Trophoblast cell (in vitro differentiated cells and primary cell): Measurements from ENCODE around the gene BTG1.

Source experiments
- DNase-seq, 2 donors: peaks; one replicate each; pipeline ENCODE4 v3.0.0-alpha.2; 2016
- H2AFZ ChIP-seq: 2 replicates; pipeline ENCODE4 v1.6.1; 2013; ENCODE audit warnings: low read length, moderate library complexity, mild to moderate bottlenecking; ENCODE audit not compliant: insufficient read depth, poor library complexity
- H2AK5ac ChIP-seq: 2 replicates; pipeline ENCODE4 v1.6.1; 2013; ENCODE audit warnings: mild to moderate bottlenecking, low read length
- H2BK120ac ChIP-seq: 2 replicates; pipeline ENCODE4 v1.6.1; 2013; ENCODE audit warnings: low read length, mild to moderate bottlenecking, moderate library complexity; ENCODE audit not compliant: insufficient read depth, poor library complexity
- H2BK12ac ChIP-seq: 2 replicates; pipeline ENCODE4 v1.6.1; 2013; ENCODE audit warnings: mild to moderate bottlenecking, low read length, moderate library complexity
- H2BK5ac ChIP-seq: 2 replicates; pipeline ENCODE4 v1.6.1; 2013; ENCODE audit warnings: low read length, low read depth, moderate library complexity, mild to moderate bottlenecking; ENCODE audit not compliant: poor library complexity
- H3K14ac ChIP-seq: 2 replicates; pipeline ENCODE4 v1.6.1; 2013; ENCODE audit warnings: mild to moderate bottlenecking, low read length
- H3K18ac ChIP-seq: 2 replicates; pipeline ENCODE4 v1.6.1; 2013; ENCODE audit warnings: mild to moderate bottlenecking, low read length
- H3K23ac ChIP-seq: 2 replicates; pipeline ENCODE4 v1.6.1; 2013; ENCODE audit warnings: low read length
- H3K27ac ChIP-seq: 2 replicates; pipeline ENCODE4 v1.5.1; 2013; ENCODE audit warnings: low read depth, mild to moderate bottlenecking, inconsistent platforms, low read length, moderate library complexity
- H3K27me3 ChIP-seq: 2 replicates; pipeline ENCODE4 v1.6.1; 2013; ENCODE audit warnings: inconsistent platforms, mild to moderate bottlenecking, low read length, moderate library complexity; ENCODE audit not compliant: insufficient read depth
- H3K36me3 ChIP-seq, 2 experiments: 1 replicate in 1 of 2; 2 replicates in 1 of 2; pipeline ENCODE4 v1.6.1; 2013; ENCODE audit warnings: low read length in 2 of 2, mild to moderate bottlenecking in 2 of 2, moderate library complexity in 1 of 2; ENCODE audit not compliant: insufficient read depth in 2 of 2, control insufficient read depth in 1 of 2
- H3K4ac ChIP-seq: 2 replicates; pipeline ENCODE4 v1.6.1; 2013; ENCODE audit warnings: low read depth, mild to moderate bottlenecking, low read length, moderate library complexity
- H3K4me1 ChIP-seq, 2 experiments: 1 replicate in 1 of 2; 2 replicates in 1 of 2; pipeline ENCODE4 v1.6.1; 2013; ENCODE audit warnings: low read length in 2 of 2, mild to moderate bottlenecking in 2 of 2, moderate library complexity in 1 of 2; ENCODE audit not compliant: insufficient read depth in 2 of 2, control insufficient read depth in 1 of 2
- H3K4me2 ChIP-seq: 2 replicates; pipeline ENCODE4 v1.6.1; 2013; ENCODE audit warnings: inconsistent platforms, mild to moderate bottlenecking, low read length, moderate library complexity
- H3K4me3 ChIP-seq: 2 replicates; pipeline ENCODE4 v1.5.1; 2013; ENCODE audit warnings: mild to moderate bottlenecking, low read depth, low read length, inconsistent platforms
- H3K79me1 ChIP-seq: one replicate; pipeline ENCODE4 v1.6.1; 2013; ENCODE audit warnings: low read length
- H3K79me2 ChIP-seq: 2 replicates; pipeline ENCODE4 v1.6.1; 2013; ENCODE audit warnings: low read length, mild to moderate bottlenecking; ENCODE audit not compliant: control insufficient read depth, insufficient read depth, poor library complexity
- H3K9ac ChIP-seq: 2 replicates; pipeline ENCODE4 v1.6.1; 2013; ENCODE audit warnings: mild to moderate bottlenecking, low read length
- H3K9me3 ChIP-seq: 2 replicates; pipeline ENCODE4 v1.6.1; 2013; ENCODE audit warnings: low read depth, mild to moderate bottlenecking, control low read depth, inconsistent platforms, low read length; ENCODE audit not compliant: insufficient read depth
- H4K12ac ChIP-seq: 2 replicates; pipeline ENCODE4 v1.6.1; 2013; ENCODE audit warnings: low read depth, mild to moderate bottlenecking, low read length, moderate library complexity
- H4K8ac ChIP-seq: 2 replicates; pipeline ENCODE4 v1.6.1; 2013; ENCODE audit warnings: low read depth, mild to moderate bottlenecking, low read length, moderate library complexity
- H4K91ac ChIP-seq: one replicate; pipeline ENCODE4 v1.6.1; 2013; ENCODE audit warnings: low read depth, mild to moderate bottlenecking, low read length, moderate library complexity
- WGBS: extraction: QIAGEN DNeasy Blood & Tissue Kit; methylation state at CpG from one replicate; pipeline ENCODE4 v1.1.7; 2013; ENCODE audit warnings: missing lambda C conversion rate; ENCODE audit not compliant: insufficient read length, insufficient coverage; ENCODE audit errors: extremely low coverage; 5-methylcytosine and 5-hydroxymethylcytosine counted together

Gene BTG1

GRCh38 chr12:92110083-92110640, 35.5 kb downstream of the BTG1 start:
- H3K23ac ChIP-seq = no peak overlapping the region
- H3K79me2 ChIP-seq = no peaks in the 10 kb centered on the region
- no peak overlapping the region for H2BK5ac ChIP-seq
- H3K4me3 ChIP-seq = no peak overlapping the region
- no peak for DNase-seq
- H3K9ac ChIP-seq = no peak overlapping the region
- H3K18ac ChIP-seq = no peak overlapping the region
- no peak overlapping the region for H2BK120ac ChIP-seq
- no peak overlapping the region for H4K8ac ChIP-seq
- no peak overlapping the region for H2BK12ac ChIP-seq
- H3K9me3 ChIP-seq = no peaks in the 10 kb centered on the region
- no peaks in the 10 kb centered on the region for H3K4me1 ChIP-seq
- no peak overlapping the region for H3K4ac ChIP-seq
- no peaks in the 10 kb centered on the region for H3K79me1 ChIP-seq
- H2AFZ ChIP-seq = no peak overlapping the region
- no peak overlapping the region for H2AK5ac ChIP-seq
- H4K12ac ChIP-seq = no peak overlapping the region
- no peak overlapping the region for H4K91ac ChIP-seq
- no peaks in the 10 kb centered on the region for H3K27me3 ChIP-seq
- no peak overlapping the region for H3K4me2 ChIP-seq
- H3K36me3 ChIP-seq = no peaks in the 10 kb centered on the region
- no peak overlapping the region for H3K27ac ChIP-seq
- WGBS = no CpG with 5 or more reads among the region's 1 CpG
- no peak overlapping the region for H3K14ac ChIP-seq

GRCh38 chr12:92109613-92110012, 36.0 kb downstream of the BTG1 start:
- Histone ChIP-seq H3K4me3 (no peak overlapping the region), H2BK5ac (no peak overlapping the region), H2AK5ac (no peak overlapping the region), H3K4me1 (no peaks in the 10 kb centered on the region), H3K23ac (no peak overlapping the region), H3K79me1 (no peaks in the 10 kb centered on the region), H3K27me3 (no peaks in the 10 kb centered on the region), H3K9ac (no peak overlapping the region), H3K9me3 (no peaks in the 10 kb centered on the region), H3K4me2 (no peak overlapping the region), H4K8ac (no peak overlapping the region), H4K91ac (no peak overlapping the region), H3K18ac (no peak overlapping the region), H3K36me3 (no peaks in the 10 kb centered on the region), H3K79me2 (no peaks in the 10 kb centered on the region), H2BK120ac (no peak overlapping the region), H2AFZ (no peak overlapping the region), H3K4ac (no peak overlapping the region), H3K14ac (no peak overlapping the region), H4K12ac (no peak overlapping the region), H2BK12ac (no peak overlapping the region), H3K27ac (no peak overlapping the region)
- DNase-seq = no peak
- no CpG with 5 or more reads among the region's 4 CpGs for WGBS

DNA sequence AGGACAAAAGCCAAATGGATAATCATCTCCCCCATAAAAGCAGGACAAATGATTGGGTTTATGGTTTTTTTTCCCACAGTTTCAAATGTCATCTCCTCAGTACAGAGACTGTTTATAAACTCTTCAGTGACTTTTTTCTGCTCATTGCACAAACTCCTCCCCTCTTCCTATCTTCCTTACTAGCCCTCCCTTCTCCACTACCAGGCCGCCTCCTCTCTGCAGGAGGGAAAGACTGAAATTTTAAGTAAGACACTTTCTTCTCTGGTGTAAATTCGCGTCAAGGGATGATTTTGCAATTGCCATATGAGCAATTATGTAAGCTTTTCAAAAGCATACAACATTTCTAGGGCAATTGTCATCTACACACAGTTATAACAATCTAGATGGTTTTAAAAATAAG, 37.0 kb downstream of the BTG1 start:
- no peak overlapping the region for H2BK120ac ChIP-seq
- no peak for DNase-seq
- no peak overlapping the region for H3K14ac ChIP-seq
- no peak overlapping the region for H4K12ac ChIP-seq
- no peaks in the 10 kb centered on the region for H3K79me2 ChIP-seq
- no peak overlapping the region for H3K18ac ChIP-seq
- no peak overlapping the region for H4K8ac ChIP-seq
- no peaks in the 10 kb centered on the region for H3K27me3 ChIP-seq
- no peak overlapping the region for H2AK5ac ChIP-seq
- H2BK12ac ChIP-seq = no peak overlapping the region
- no peak overlapping the region for H3K4me3 ChIP-seq
- H3K4ac ChIP-seq = no peak overlapping the region
- H2BK5ac ChIP-seq = no peak overlapping the region
- no CpG with 5 or more reads among the region's 3 CpGs for WGBS
- H3K4me1 ChIP-seq = no peaks in the 10 kb centered on the region
- H2AFZ ChIP-seq = no peak overlapping the region
- H3K79me1 ChIP-seq = no peaks in the 10 kb centered on the region
- no peak overlapping the region for H3K23ac ChIP-seq
- H3K36me3 ChIP-seq = no peaks in the 10 kb centered on the region
- H3K9me3 ChIP-seq = no peaks in the 10 kb centered on the region
- no peak overlapping the region for H3K4me2 ChIP-seq
- no peak overlapping the region for H3K9ac ChIP-seq
- no peak overlapping the region for H4K91ac ChIP-seq
- no peak overlapping the region for H3K27ac ChIP-seq

DNA sequence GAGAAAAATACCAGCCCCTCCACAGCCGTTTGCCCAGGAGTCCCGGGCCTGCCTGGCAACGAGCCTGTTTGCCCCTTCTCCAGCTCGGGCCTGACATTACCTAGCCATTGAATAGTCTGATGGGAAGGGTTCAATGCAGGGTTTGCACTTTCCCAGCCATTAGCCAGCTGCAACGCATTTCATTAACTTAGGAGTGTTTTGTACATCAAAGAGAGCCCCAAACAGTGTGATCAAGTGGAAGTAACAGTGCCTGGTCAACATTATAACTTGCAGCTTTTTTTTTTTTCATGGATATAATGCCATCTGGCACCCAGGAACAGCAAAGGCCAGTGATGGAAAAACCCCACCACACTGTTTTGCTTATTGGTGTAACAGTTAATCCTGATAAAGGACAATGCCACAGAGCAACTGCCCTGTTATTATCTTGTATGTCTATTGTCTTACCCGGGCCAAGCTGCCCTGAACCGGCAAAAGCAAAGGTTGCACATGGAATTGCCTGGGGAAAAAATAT, 38.0 kb downstream of the BTG1 start:
- Histone ChIP-seq H3K4ac (no peak overlapping the region), H3K36me3 (no peaks in the 10 kb centered on the region)
- WGBS = no CpG with 5 or more reads among the region's 7 CpGs

More for the DNA sequence above, 38.0 kb downstream of the BTG1 start:
- Histone ChIP-seq H2AK5ac (no peak overlapping the region), H4K12ac (no peak overlapping the region), H3K18ac (no peak overlapping the region), H2AFZ (no peak overlapping the region), H3K9ac (no peak overlapping the region), H3K9me3 (no peaks in the 10 kb centered on the region), H3K4me1 (no peaks in the 10 kb centered on the region), H3K4me2 (no peak overlapping the region), H3K27me3 (no peaks in the 10 kb centered on the region), H3K23ac (no peak overlapping the region), H2BK12ac (no peak overlapping the region), H3K4me3 (no peak overlapping the region), H4K8ac (no peak overlapping the region), H4K91ac (no peak overlapping the region), H2BK5ac (no peak overlapping the region), H3K79me1 (no peaks in the 10 kb centered on the region), H3K14ac (no peak overlapping the region), H3K79me2 (no peaks in the 10 kb centered on the region), H3K27ac (no peak overlapping the region), H2BK120ac (no peak overlapping the region)
- DNase-seq = no peak
